CD4-positive, alpha-beta T cell treated with Interferon alpha-2 for 1 hour (primary cell): ENCODE measurements around the gene AP3B1.
"Not testable (repeated sequence)": the region's sequence is repeated elsewhere in the genome, so short reads cannot be mapped to it uniquely, and the experiment has no call there.

Experiments
- DNase-seq, 2 donors: peaks; one replicate each; pipeline ENCODE4 v3.0.0-alpha.2; 2020 to 2022

AP3B1 gene

DNA sequence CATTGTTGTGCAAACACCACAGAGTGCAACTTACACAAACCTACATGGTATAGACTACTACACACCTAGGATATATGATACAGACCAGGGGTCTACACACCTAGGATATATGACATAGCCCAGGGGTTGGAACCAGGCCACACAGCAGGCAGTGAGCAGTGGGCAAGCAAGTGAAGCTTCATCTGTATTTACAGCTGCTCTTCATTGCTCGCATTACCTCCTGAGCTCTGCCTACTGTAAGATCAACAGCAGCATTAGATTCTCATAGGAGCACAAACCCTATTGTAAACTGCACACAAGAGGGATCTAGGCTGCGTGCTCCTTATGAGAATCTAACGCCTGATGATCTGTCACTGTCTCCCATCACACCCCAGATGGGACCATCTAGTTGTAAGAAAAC lies 56.6 kb downstream of the AP3B1 start:
- DNase-seq: no peak

DNA sequence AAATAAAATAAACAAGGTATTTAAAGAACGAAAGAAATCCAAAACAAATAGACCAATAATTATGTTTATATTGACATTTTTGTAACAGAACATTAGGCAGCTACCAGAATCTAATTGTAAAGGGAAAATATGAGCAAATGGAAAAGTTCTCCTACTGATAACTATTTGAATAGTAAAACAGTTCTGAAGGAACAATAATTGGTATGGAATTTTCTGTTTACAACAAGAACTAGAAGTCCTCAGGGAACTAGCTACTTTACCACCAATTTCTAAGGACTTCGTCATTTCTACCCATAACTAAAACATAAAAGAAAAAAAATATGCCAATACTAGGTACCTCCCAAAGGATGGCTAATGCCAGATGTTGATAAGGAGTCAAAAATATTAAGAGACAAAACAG lies 58.5 kb downstream of the AP3B1 start:
- DNase-seq: no peak

DNA sequence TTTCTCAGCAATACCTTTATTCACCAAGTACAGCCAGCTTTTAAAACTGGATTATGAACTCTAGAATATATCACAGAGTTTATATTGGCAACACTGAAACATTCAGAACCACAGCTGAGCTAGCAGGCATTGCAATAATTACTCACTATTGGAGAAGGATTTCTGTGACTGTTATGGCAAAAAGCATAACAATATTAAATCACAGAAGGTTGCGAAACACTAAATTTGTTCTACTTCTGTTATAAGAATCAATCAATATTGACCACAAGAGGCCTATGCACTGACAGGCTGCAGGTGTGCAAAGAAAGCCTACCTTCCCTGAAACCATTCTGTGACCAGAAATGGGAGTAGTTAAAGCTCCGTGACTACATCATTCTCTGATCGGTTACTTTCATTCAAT lies 59.2 kb downstream of the AP3B1 start:
- DNase-seq: no peak

DNA sequence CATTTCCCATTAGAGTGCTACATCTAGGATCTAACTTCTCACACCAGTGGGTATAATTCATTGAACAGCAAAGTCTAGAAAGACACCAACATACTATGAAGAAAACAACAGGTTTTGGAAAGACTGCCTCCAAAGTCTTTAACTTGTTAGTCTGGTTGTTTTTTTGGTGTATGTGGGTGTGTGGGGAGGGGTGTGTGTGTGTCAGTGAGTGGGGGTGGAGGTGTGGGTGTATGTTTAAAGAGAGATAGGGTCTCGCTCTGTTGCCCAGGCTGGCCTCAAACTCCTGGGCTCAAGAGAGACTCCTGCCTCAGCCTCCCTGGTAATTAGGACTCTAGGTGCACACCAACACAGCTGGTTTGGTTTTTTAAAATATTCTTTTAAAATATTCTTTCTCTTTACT lies 59.7 kb downstream of the AP3B1 start:
- DNase-seq: no peak

DNA sequence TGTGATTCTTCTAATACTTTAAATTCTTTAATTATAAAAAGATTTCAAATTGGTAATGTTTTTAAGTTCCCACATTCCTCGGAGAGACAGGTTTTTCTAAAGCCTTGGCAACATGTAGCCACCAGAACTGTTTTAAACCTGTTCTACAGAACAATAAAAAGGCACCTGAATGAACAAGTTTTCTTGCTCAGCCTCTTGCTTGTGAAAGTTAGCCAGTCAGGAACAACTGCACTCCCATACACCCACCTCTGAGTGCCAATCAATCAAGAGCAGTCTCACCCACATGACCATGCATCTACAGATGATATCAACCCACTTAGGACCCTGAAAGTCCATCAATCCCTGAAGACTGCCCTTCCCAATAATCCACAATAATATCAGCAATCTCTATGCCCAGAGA lies 62.3 kb downstream of the AP3B1 start:
- no peak for DNase-seq

DNA sequence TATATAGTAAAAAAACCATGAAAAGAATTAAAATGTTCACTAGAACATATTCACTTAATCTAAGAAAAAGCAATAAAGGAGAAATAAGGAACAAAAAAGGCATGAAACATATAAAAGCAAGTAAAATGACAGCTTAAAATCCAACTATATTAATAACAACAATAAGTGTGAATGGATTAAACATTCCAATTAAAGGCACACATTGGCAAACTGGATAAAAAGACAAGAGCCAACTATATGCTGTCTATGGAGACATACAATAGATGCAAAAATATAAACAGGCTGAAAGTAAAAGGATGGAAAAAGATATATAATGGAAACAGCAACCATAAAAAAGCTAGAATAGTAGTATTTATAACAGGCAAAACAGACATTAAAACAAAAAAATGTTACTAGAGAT lies 70.1 kb downstream of the AP3B1 start:
- DNase-seq: no peak

DNA sequence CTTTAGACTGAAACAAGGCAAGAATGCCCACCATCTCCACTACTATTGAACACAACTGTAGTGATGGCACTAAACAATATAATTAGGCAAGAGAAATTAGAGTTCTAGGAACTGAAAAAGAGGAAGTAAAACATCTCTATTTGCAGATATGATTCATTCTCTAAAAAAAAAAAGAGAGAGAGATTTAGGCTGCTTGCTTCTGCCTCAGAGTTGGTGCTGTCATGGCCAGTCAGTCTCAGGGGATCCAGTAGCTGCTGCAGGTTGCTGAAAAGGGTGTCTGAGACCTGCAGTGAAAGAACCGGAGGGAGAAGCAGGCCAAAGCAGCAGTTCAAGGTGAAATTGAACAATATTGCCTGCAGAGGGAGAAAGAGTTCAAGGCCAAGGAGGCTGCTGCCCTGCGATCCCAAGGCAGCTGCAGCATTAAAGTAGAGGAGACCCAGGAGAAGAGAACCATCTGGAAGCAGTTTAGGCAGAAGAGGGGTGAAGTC lies 72.5 kb downstream of the AP3B1 start:
- DNase-seq: peak; percentile 1 to 62

DNA sequence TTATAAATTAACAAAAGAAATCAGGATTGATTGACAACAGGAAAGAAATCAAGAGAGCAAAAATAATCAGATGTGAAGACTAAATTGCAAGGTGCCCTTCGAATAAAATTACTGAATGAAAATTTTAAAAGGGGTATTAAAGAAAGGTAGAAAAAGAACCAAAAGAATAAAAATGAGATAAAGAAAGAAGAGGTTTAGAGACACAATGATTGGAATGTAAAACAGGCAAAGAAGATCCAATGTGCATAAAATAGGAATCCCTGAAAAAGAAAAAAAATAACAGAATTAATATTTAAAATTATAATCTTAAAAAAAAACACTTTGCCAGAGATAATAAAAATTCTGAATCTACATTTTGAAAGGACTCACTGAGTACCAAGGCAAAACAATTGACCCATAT lies 73.0 kb downstream of the AP3B1 start:
- DNase-seq: no peak

DNA sequence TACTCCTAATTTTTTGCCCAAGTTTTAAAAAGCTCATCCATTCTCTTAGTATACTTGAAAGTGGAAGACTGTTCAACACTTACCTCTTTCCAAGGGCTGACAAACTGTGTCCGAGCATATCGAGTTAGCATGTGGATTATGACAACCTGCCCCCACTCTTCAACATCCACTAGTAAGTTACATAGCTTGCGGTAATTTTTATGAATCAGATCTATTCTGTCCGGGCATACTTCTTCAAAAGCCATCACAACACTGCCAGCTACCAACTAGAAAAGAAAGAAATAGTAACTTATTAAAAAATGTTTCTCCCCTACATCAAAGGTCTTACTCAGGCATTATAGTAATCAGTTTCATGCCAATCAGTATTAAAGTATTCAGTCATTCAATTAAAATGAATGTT lies 78.5 kb downstream of the AP3B1 start:
- DNase-seq: no peak

DNA sequence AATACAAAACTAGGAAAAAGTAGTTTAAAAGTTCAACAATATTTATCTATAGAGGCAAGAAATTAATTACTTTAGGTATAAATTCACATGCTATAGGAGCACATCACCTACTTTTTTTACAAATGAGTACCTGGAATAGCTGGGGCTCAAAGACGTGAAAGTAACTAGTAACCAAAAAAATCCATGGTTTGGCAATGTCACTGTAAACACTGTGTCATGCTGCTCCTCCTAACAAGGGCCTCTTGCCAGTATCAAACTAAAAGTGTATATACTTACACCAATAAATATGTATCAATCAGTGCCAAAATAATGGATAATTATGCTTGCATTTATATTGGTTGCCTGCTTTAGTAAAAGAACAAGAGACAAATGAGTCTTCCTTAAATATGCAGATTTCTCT lies 78.9 kb downstream of the AP3B1 start:
- DNase-seq: no peak

DNA sequence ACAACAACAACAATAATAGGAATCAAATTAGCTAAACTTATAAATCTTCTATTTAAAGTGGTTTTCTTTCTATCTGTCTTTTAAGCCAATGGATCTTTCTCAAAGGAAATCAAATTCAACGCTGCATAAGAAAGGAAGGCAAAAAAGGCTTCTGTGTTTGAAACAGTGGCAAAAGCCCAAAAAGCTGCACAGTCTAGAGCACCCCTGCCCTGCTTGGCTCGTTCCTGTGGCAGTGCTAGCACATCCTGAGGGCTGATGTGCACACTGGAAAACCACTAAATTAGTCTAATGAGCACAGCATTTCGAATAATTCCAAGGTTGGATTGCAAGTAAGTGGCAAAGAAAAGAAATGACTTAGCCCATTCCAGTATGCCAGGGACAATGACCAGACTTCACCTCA lies 80.7 kb downstream of the AP3B1 start:
- DNase-seq: no peak

DNA sequence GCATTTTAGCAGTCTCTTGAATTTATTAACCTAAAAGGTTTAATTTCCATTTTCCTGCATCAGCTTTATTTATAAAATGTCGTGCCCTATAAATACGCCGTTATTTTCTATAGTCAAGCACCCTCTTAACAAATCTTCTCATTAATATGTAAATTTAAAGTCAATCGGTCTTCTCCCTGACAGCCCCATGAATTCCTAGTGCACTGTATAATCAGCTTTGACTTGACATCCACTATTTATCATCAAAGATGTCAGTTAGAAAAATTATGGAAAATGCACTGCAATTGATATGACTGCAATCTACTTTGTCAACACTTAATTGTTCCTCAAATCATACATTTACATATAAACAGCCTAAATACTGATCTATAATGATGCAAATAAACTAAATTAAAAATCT lies 83.4 kb downstream of the AP3B1 start:
- DNase-seq: no peak

DNA sequence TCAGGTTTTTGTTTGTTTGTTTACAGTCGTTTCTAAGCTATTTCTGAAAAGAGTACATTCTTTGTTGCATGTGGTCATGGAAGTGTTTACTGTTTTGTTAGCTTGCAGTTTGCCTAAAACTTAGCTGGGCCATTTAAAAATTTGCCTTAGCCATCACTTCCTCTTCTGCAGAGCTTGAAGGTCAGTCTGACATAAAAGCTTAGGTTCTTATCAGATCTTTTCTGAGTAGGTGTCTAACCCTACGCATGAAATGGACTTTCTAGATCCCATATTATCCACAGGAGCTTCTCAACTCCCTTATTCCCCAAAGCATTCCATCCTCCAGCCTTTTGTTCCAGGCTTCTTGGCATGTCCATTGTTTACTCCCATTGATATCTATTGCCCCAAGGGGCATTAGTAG lies 90.3 kb downstream of the AP3B1 start:
- no peak for DNase-seq

DNA sequence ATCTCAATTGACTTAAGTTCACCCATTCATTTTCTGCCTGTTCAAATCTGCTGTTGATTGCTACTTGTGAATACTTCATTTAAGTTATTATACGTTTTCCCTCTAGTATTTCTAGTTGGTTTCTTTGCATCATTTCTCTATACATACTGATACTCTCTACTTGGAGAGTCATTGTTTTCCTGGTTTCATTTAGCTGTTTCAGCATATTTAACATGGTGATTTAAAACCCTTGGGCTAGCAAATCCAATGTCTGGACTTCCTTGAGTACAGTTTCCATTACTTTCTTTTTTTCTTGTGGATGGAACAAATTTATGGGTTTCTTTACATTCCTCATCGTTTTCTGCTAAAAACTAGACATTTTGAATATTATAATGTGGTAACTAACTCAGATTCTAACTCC lies 90.7 kb downstream of the AP3B1 start:
- DNase-seq: no peak

DNA sequence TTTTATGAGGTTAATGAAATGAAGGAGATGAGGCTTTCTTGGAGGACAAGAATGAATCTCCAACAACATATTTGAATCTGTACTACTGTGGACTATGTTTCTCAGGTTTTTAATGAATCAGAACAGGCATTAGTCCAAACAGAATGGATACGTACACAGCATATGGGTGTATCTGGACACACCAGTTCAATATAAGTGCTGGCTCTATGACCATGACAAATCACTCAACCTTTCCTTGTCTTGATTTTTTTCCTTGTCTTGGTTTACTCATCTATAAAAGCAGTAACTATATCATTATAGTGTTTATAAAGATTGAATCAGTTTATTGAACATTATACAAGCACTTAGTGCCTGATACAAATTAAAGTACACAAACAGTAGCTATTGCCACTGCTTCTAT lies 104.1 kb downstream of the AP3B1 start:
- no peak for DNase-seq

DNA sequence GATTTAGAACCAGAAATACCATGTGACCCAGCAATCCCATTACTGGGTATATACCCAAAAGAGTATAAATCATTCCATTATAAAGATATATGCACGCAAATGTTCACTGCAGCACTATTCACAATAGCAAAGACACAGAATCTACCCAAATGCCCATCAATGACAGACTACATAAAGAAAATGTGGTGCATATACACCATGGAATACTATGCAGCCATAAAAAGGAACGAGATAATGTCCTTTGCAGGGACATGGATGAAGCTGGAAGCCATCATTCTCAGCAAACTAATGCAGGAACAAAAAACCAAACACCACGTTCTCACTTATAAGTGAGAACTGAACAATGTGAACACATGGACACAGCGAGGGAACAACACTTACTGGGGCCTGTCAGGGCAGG lies 105.8 kb downstream of the AP3B1 start:
- not testable (repeated sequence) for DNase-seq

DNA sequence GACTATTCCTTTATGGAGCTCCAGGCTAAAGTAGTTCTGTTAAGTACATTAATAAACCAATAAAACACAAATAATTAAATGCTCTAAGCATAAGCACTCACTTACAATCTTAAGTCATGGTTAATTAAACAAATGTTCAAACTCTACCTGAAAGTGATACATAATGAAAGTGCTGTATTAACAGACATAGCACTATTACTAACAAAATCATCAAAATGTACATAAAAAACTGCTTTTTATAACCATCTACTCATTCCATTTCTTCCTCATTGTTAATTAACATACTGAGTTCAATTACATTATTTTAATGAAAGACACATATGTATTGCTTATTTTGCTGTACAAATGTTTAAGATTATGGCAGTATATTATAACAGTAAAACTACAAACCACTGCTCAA lies 107.3 kb downstream of the AP3B1 start:
- DNase-seq: no peak

DNA sequence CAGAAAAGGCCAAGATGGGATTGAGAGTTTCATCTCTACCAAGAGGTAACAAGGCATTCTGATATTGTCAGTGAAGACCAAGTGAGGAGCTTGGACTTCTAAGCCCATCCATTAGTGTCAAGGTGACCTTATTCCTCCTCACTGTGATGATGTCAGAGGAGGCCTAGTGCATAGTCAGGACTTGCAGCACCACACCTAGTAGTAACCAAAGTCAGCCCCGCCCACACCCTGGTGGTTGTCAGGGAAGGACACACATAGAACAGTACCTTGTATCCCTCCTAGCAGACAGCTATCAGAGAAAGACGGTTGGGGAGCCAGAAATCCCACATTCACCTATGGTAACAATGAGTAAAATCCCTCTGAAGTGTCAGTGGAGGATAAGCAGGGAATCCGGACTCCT lies 111.7 kb downstream of the AP3B1 start:
- no peak for DNase-seq

DNA sequence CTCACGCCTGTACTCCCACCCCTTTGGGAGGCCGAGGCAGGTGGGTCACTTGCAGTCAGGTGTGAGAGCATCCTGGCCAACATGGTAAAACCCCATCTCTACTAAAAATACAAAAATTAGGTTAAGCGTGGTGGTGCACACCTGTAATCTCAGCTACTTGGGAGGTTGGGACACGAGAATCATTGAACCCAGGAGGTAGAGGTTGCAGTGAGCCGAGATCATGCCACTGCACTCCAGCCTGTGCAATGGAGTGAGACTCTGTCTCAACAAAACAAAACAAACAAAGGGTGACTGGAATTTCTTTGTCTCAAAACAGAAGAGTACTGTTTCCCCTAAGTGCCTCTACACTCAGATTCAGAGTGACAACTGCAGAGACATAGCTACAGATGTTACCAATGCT lies 116.1 kb downstream of the AP3B1 start:
- DNase-seq: no peak

DNA sequence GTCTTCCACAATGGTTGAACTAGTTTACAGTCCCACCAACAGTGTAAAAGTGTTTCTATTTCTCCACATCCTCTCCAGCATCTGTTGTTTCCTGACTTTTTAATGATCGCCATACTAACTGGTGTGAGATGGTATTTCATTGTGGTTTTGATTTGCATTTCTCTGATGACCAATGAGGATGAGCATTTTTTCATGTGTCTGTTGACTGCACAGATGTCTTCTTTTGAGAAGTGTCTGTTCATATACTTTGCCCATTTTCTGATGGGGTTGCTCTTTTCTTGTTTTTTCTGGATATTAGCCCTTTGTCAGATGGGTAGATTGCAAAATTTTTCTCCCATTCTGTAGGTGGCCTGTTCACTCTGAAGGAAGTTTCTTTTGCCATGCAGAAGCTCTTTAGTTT lies 124.2 kb downstream of the AP3B1 start:
- not testable (repeated sequence) for DNase-seq

DNA sequence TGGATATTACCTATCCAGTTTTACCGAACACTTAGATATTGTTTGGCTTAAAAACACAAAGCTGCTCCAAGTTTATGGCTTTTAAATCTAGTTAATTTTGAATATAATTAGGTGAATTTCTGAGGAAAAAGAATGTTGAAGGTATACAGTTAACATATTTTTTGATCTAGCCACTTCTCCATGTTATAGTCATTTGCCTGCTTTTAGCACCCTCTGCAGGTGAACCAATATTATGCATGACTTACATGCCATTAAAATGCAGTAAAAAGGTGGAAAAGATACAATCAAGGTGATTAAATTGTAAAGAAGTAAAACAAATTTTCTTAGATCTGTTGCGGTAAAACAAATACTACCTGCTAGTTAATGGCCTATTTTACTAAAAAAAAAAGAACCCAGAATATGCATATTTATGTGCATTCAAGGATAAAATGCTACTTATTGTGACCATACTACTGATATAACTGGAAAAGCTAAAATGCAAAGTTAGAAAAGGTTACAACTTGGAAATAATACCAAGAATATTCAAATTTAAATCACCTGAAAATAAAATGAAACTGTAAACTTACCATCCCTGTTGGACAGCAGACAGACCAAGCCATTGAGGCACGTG lies 132.1 kb downstream of the AP3B1 start:
- peak in 1 of 2 donors; percentile 35 for DNase-seq

DNA sequence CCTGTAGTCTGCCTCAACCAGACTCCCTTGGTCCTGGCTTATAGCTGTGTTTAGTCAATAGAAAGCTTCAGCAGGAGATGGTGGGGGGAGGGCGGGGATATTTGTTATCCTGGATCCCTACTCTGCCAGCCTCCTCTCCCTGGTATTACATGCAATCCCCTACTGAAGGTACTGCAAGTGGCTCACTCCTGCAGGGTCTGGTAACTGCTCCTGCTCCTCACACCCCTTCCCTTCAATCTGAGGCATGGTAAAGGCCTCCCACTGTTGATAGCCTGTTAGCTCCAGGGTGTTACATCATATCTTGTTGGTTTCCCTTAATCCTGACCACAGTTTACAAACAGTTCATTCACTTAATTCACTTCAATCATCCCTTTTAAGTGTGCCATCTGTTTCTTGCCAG lies 137.5 kb downstream of the AP3B1 start:
- DNase-seq: no peak

DNA sequence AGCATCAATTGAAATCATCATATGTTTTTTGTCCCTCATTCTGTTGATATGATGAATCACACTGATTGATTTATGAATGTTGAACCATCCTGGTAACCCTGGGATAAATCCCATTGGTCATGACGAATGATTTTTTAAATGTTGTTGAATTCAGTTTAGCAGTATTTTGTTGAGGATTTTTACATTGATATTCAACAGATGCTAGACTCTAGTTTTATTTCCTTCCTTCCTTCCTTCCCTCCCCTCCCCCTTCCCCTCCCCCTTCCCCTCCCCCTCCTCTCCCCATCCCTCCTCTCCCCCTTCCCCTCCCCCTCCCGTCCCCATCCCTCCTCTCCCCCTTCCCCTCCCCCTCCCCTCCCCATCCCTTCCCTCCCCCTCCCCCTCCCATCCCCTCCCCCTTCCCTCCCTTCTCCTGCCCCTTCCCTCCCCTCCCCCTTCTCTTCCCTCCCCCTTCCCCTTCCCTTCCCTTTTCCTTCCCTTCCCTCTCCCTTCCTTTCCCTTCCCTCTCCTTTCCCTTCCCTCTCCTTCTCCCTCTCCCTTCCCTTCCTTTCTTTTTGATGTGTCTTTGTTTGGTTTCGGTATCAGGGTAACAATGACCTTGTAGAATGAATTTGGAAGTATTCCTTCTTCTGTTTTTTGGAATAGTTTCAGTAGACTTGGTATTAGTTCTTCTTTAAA lies 142.8 kb downstream of the AP3B1 start:
- no peak for DNase-seq

DNA sequence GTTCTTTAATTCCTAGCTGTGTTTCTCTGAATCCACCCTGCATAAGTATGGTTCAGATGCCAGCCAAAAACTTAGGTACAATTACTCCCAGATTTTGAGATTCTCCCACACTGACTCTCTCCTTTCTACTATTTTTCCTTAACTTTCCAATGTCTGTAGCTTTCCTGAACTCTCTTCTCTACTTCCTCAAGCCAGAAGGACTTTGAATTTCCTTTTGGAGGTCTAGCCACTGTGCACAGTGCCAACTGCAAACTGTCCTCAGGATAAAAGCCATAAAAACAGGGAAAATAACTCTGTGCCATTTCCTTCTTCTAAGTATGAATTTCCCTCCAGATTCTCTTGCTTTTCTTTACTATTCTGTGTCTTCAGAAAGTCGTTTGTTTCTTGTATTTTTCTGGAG lies 157.2 kb downstream of the AP3B1 start:
- no peak for DNase-seq

DNA sequence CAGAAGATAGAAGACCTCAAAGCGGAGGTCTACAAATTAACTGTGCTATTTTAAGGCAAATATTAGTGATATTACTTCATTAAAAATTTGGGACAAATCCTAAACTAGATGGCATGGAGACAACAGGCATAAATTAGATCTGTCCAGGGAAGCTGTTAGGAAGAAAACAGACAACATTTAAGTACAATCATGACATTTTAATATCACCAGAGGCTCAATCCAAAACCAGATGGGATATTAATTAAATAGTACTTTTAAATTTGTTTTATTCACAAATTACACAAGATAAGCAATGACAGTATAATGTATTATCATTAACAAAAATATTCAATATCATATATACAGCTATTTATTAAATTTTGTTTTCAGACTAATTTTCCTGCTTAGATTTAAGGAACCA lies 161.1 kb downstream of the AP3B1 start:
- DNase-seq: no peak
